ENCODE data around the gene BBOF1.

Gene BBOF1

GRCh38 chr14:74080820-74081460 lies 61.8 kb downstream of the BBOF1 start:
- H3K4me2 ChIP-seq (ENCODE audit: low read length): no peak overlapping the region
- peaks cover 13% of the 10 kb centered on the region for H3K4me1 ChIP-seq (ENCODE audit: control insufficient read depth, insufficient read depth, low read length)
- no peak overlapping the region for H3K4me3 ChIP-seq (ENCODE audit: low read length)
- no peaks in the 10 kb centered on the region for H3K36me3 ChIP-seq (ENCODE audit: insufficient read depth, low read length)
- no peak overlapping the region for H3K9ac ChIP-seq (ENCODE audit: low read depth, low read length)
- no peaks in the 10 kb centered on the region for H3K27me3 ChIP-seq (ENCODE audit: control insufficient read depth, insufficient read depth, low read length)
- H3K9me3 ChIP-seq (replicated peaks; ENCODE audit: low read length): no peaks in the 10 kb centered on the region

- no peaks in the 10 kb centered on the region for H3K27me3 ChIP-seq (ENCODE audit: control insufficient read depth, insufficient read depth, low read length)
- H3K4me2 ChIP-seq (ENCODE audit: low read length): no peak overlapping the region
- no peak overlapping the region for H3K4me3 ChIP-seq (ENCODE audit: low read length)
- H3K9ac ChIP-seq (ENCODE audit: low read depth, low read length): no peak overlapping the region
- peaks cover 14% of the 10 kb centered on the region for H3K4me1 ChIP-seq (ENCODE audit: control insufficient read depth, insufficient read depth, low read length)
- H3K36me3 ChIP-seq (ENCODE audit: insufficient read depth, low read length): no peaks in the 10 kb centered on the region
- H3K9me3 ChIP-seq (replicated peaks; ENCODE audit: low read length): no peaks in the 10 kb centered on the region
Observed at GRCh38 chr14:74081491-74081890, 62.3 kb downstream of the BBOF1 start.

GRCh38 chr14:74083161-74083560 lies 64.0 kb downstream of the BBOF1 start:
- Histone ChIP-seq H3K9me3 (replicated peaks; ENCODE audit: low read length) (no peaks in the 10 kb centered on the region), H3K4me2 (ENCODE audit: low read length) (peak overlapping the region; percentile 95), H3K4me3 (ENCODE audit: low read length) (peak overlapping the region; percentile 83), H3K27me3 (ENCODE audit: control insufficient read depth, insufficient read depth, low read length) (no peaks in the 10 kb centered on the region), H3K9ac (ENCODE audit: low read depth, low read length) (no peak overlapping the region), H3K36me3 (ENCODE audit: insufficient read depth, low read length) (no peaks in the 10 kb centered on the region), H3K4me1 (ENCODE audit: control insufficient read depth, insufficient read depth, low read length) (peaks cover 14% of the 10 kb centered on the region)

GRCh38 chr14:74083784-74084276 lies 64.7 kb downstream of the BBOF1 start:
- Histone ChIP-seq H3K4me3 (ENCODE audit: low read length) (peak overlapping the region; percentile 83), H3K9ac (ENCODE audit: low read depth, low read length) (peak overlapping the region; percentile 81), H3K36me3 (ENCODE audit: insufficient read depth, low read length) (no peaks in the 10 kb centered on the region), H3K4me1 (ENCODE audit: control insufficient read depth, insufficient read depth, low read length) (peaks cover 14% of the 10 kb centered on the region), H3K27me3 (ENCODE audit: control insufficient read depth, insufficient read depth, low read length) (no peaks in the 10 kb centered on the region), H3K4me2 (ENCODE audit: low read length) (peak overlapping the region; percentile 95), H3K9me3 (replicated peaks; ENCODE audit: low read length) (no peaks in the 10 kb centered on the region)

- H3K4me2 ChIP-seq (ENCODE audit: low read length): peak within 1 kb of the TSS; percentile 95
- H3K4me3 ChIP-seq (ENCODE audit: low read length): peak within 1 kb of the TSS; percentile 87
- H3K9ac ChIP-seq (ENCODE audit: low read depth, low read length): peak within 1 kb of the TSS; percentile 90
- peaks cover 14% of the 10 kb centered on the region for H3K4me1 ChIP-seq (ENCODE audit: control insufficient read depth, insufficient read depth, low read length)
- H3K36me3 ChIP-seq (ENCODE audit: insufficient read depth, low read length): no peaks in the 10 kb centered on the region
- no peaks in the 10 kb centered on the region for H3K27me3 ChIP-seq (ENCODE audit: control insufficient read depth, insufficient read depth, low read length)
- H3K9me3 ChIP-seq (replicated peaks; ENCODE audit: low read length): no peaks in the 10 kb centered on the region
Observed at GRCh38 chr14:74084277-74085046, 65.3 kb downstream of the BBOF1 start, which contains the start of the genes ALDH6A1 and LIN52. TSS of gene ALDH6A1 (minus strand) at chr14:74084453. CDS start at chr14:74084394, 59 bp downstream. TSS of gene LIN52 (plus strand) at chr14:74084956. CDS start at chr14:74084975, 19 bp downstream.

GRCh38 chr14:74085047-74085637 lies 66.0 kb downstream of the BBOF1 start:
- Histone ChIP-seq H3K4me3 (ENCODE audit: low read length) (peak overlapping the region; percentile 87), H3K4me2 (ENCODE audit: low read length) (peak overlapping the region; percentile 93), H3K9me3 (replicated peaks; ENCODE audit: low read length) (no peaks in the 10 kb centered on the region)

GRCh38 chr14:74085828-74086227 lies 66.7 kb downstream of the BBOF1 start:
- no peaks in the 10 kb centered on the region for H3K9me3 ChIP-seq (replicated peaks; ENCODE audit: low read length)
- H3K9ac ChIP-seq (ENCODE audit: low read depth, low read length): peak overlapping the region; percentile 90
- H3K4me2 ChIP-seq (ENCODE audit: low read length): peak overlapping the region; percentile 93
- peak overlapping the region; percentile 87 for H3K4me3 ChIP-seq (ENCODE audit: low read length)
- no peaks in the 10 kb centered on the region for H3K36me3 ChIP-seq (ENCODE audit: insufficient read depth, low read length)
- no peaks in the 10 kb centered on the region for H3K27me3 ChIP-seq (ENCODE audit: control insufficient read depth, insufficient read depth, low read length)
- peaks cover 14% of the 10 kb centered on the region for H3K4me1 ChIP-seq (ENCODE audit: control insufficient read depth, insufficient read depth, low read length)

More at GRCh38 chr14:74085047-74085637, 66.0 kb downstream of the BBOF1 start:
- Histone ChIP-seq H3K36me3 (ENCODE audit: insufficient read depth, low read length) (no peaks in the 10 kb centered on the region), H3K4me1 (ENCODE audit: control insufficient read depth, insufficient read depth, low read length) (peaks cover 14% of the 10 kb centered on the region), H3K9ac (ENCODE audit: low read depth, low read length) (peak overlapping the region; percentile 90), H3K27me3 (ENCODE audit: control insufficient read depth, insufficient read depth, low read length) (no peaks in the 10 kb centered on the region)

GRCh38 chr14:74089251-74090020 lies 70.3 kb downstream of the BBOF1 start:
- H3K9me3 ChIP-seq (replicated peaks; ENCODE audit: low read length): no peaks in the 10 kb centered on the region
- H3K4me3 ChIP-seq (ENCODE audit: low read length): no peak overlapping the region
- peaks cover 7% of the 10 kb centered on the region for H3K4me1 ChIP-seq (ENCODE audit: control insufficient read depth, insufficient read depth, low read length)
- no peak overlapping the region for H3K9ac ChIP-seq (ENCODE audit: low read depth, low read length)
- no peaks in the 10 kb centered on the region for H3K27me3 ChIP-seq (ENCODE audit: control insufficient read depth, insufficient read depth, low read length)
- H3K4me2 ChIP-seq (ENCODE audit: low read length): no peak overlapping the region
- H3K36me3 ChIP-seq (ENCODE audit: insufficient read depth, low read length): no peaks in the 10 kb centered on the region

- Histone ChIP-seq H3K4me3 (ENCODE audit: low read length) (no peak overlapping the region), H3K4me1 (ENCODE audit: control insufficient read depth, insufficient read depth, low read length) (no peaks in the 10 kb centered on the region), H3K4me2 (ENCODE audit: low read length) (no peak overlapping the region), H3K9ac (ENCODE audit: low read depth, low read length) (no peak overlapping the region), H3K27me3 (ENCODE audit: control insufficient read depth, insufficient read depth, low read length) (no peaks in the 10 kb centered on the region), H3K9me3 (replicated peaks; ENCODE audit: low read length) (no peaks in the 10 kb centered on the region), H3K36me3 (ENCODE audit: insufficient read depth, low read length) (peaks cover 3% of the 10 kb centered on the region)
Observed at GRCh38 chr14:74105381-74105780, 86.2 kb downstream of the BBOF1 start.

- Histone ChIP-seq H3K36me3 (ENCODE audit: insufficient read depth, low read length) (no peaks in the 10 kb centered on the region), H3K4me1 (ENCODE audit: control insufficient read depth, insufficient read depth, low read length) (no peaks in the 10 kb centered on the region), H3K27me3 (ENCODE audit: control insufficient read depth, insufficient read depth, low read length) (no peaks in the 10 kb centered on the region), H3K4me2 (ENCODE audit: low read length) (no peak overlapping the region), H3K9ac (ENCODE audit: low read depth, low read length) (no peak overlapping the region), H3K4me3 (ENCODE audit: low read length) (no peak overlapping the region), H3K9me3 (replicated peaks; ENCODE audit: low read length) (no peaks in the 10 kb centered on the region)
Observed at GRCh38 chr14:74109369-74109768, 90.2 kb downstream of the BBOF1 start.

Measured in skeletal muscle satellite cell (primary cell).